Fibroblast of mammary gland (primary cell): ENCODE measurements around the gene OR13A1.
"Not testable (repeated sequence)": the region's sequence is repeated elsewhere in the genome, so short reads cannot be mapped to it uniquely, and the experiment has no call there.

ENCODE experiments used
- DNase-seq: peaks from one replicate; pipeline ENCODE4 v3.0.0-alpha.2; 2010; ENCODE audit warnings: low read depth
- H3K4me3 ChIP-seq: 2 replicates; pipeline ENCODE4 v1.5.1; 2011; ENCODE audit warnings: low read depth, mild to moderate bottlenecking, low read length, moderate library complexity; ENCODE audit not compliant: control insufficient read depth
- CTCF ChIP-seq: conservative IDR thresholded peaks from 2 replicates; pipeline ENCODE4 v1.5.1; 2011; ENCODE audit warnings: low read depth, low read length, inconsistent platforms; ENCODE audit not compliant: control insufficient read depth, insufficient read depth

Gene OR13A1

GRCh38 chr10:45274364-45274763 lies 41.0 kb downstream of the OR13A1 start:
- TF ChIP-seq CTCF: no peak
- H3K4me3 ChIP-seq: no peak overlapping the region
- DNase-seq: no peak

GRCh38 chr10:45267777-45268176 lies 47.6 kb downstream of the OR13A1 start:
- not testable (repeated sequence) for H3K4me3 ChIP-seq, DNase-seq

DNA sequence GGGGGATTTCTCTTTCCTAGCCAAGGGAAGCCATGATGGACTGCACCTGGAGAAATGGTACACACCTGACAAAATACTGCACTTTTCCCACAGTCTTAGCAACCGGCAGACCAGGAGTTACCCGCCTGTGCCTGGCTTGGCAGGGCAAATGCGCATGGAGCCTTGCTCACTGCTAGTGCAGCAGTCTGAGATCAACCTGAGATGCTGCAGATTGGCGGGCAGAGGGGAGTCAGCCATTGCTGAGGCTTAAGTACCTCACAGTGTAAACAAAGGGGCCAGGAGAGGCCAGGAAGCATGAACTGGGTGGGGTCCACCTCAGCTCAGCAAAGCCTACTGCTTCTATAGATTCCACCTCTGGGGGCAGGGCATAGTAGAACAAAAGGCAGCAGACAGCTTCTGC lies 49.4 kb downstream of the OR13A1 start:
- no peak overlapping the region for H3K4me3 ChIP-seq
- TF ChIP-seq CTCF: no peak
- no peak for DNase-seq

DNA sequence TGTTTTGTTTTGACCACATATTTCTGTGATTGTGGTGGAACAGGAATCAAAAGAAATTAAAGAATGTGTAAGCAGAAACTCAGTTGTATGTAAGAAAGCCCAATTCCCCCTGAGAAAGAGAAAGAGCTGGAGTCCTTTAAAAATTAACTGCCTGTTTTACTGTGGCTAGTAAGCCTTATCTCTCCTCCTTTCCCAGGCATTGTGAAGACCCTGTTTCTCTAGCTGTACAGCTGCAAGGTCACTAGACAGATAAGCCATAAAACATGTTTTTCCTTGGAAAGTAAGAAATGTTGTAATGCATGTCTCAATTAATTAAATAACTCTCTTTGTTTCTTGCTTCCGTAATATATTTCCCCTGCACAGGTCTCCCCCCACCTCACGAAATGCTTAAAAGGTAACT lies 53.5 kb downstream of the OR13A1 start:
- no peak for DNase-seq
- TF ChIP-seq CTCF: no peak
- H3K4me3 ChIP-seq: no peak overlapping the region

GRCh38 chr10:45261243-45261775 lies 54.1 kb downstream of the OR13A1 start:
- H3K4me3 ChIP-seq: no peak overlapping the region
- no peak for TF ChIP-seq CTCF
- no peak for DNase-seq

- DNase-seq, H3K4me3 ChIP-seq: not testable (repeated sequence)
Measured at GRCh38 chr10:45260635-45261034, 54.8 kb downstream of the OR13A1 start.

DNA sequence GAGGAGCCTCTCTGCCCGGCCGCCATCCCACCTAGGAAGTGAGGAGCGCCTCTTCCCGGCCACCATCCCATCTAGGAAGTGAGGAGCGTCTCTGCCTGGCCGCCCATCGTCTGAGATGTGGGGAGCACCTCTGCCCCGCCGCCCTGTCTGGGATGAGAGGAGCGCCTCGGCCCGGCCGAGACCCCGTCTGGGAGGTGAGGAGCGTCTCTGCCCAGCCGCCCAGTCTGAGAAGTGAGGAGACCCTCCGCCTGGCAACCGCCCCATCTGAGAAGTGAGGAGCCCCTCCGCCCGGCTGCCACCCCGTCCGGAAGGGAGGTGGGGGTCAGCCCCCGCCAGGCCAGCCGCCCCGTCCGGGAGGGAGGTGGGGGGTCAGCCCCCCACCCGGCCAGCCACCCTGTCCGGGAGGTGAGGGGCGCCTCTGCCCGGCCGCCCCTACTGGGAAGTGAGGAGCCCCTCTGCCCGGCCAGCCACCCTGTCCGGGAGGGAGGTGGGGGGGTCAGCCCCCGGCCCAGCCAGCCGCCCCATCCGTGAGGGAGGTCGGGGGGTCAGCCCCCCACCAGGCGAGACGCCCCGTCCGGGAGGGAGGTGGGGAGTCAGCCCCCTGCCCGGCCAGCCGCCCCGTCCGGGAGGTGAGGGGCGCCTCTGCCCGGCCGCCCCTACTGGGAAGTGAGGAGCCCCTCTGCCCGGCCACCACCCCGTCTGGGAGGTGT lies 55.5 kb downstream of the OR13A1 start:
- not testable (repeated sequence) for DNase-seq, H3K4me3 ChIP-seq

DNA sequence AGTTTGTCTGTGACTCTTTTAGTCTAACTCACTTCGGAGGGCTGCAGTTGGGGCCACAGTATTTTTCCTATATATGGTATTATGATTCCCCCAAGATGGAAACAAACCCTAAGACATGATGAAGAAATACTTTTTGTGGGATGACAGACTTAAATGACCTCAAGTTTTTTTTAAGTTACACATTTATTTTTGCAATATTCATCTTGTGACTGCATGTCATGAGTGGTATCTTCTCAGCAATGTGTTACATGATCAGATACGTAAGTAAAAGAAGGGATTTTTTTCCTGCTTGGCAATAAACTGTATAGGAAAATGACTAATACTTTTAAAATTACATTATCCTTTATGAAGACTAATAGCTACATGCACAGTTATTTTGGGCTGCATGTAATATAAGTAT lies 57.8 kb downstream of the OR13A1 start:
- no peak for DNase-seq
- TF ChIP-seq CTCF: no peak
- H3K4me3 ChIP-seq: no peak overlapping the region
